ENCODE data around the gene IQSEC3.

- TF ChIP-seq CTCF (conservative IDR thresholded peaks at IDR 0.05; ENCODE audit: low read length) (no peak), EZH2phosphoT487 (IDR thresholded peaks at IDR 0.05; ENCODE audit: borderline replicate concordance, low read depth, low read length) (no peak)
These were observed 104.0 kb downstream of the IQSEC3 start for GRCh38 chr12:170371-171225.

Data from OCI-LY7 (cell line).